PC-3 (cell line): ENCODE measurements around the gene SLC35F3.

Experiments used
- EZH2 ChIP-seq: fragments of 300-600 bp; sonication (generic); IDR thresholded peaks from one replicate; pipeline ENCODE4 v1.6.1; 2017; ENCODE audit warnings: antibody characterized with exemption, mild to moderate bottlenecking, low read length; ENCODE audit not compliant: unreplicated experiment
- TF ChIP-seq, protein P1 (sequence below): fragments of 300-600 bp; sonication (generic); conservative IDR thresholded peaks from 2 replicates; pipeline ENCODE4 v1.5.1; 2017; ENCODE audit warnings: antibody characterized with exemption, low read depth, mild to moderate bottlenecking, low read length

DNA sequence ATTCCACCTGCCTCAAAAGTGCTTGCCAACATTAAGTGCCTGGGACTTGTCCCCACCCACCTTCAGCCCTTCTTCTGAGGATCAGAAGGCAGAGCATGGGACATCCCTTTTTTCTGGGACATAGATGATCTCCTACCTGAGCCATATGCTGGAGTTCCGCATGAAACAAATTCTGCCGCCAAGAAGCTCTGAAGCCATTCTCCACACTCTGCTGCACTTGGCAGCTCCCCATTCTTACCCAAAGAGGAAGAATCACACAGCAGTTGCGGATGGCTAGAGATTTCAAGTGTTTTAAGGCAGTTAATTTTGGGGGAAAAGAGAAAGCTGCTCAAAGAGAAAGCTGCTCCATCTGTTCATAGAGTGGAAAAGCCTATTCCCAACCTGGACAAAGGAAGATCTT is 271.5 kb downstream of the SLC35F3 start:
- TF ChIP-seq, protein P1, sequence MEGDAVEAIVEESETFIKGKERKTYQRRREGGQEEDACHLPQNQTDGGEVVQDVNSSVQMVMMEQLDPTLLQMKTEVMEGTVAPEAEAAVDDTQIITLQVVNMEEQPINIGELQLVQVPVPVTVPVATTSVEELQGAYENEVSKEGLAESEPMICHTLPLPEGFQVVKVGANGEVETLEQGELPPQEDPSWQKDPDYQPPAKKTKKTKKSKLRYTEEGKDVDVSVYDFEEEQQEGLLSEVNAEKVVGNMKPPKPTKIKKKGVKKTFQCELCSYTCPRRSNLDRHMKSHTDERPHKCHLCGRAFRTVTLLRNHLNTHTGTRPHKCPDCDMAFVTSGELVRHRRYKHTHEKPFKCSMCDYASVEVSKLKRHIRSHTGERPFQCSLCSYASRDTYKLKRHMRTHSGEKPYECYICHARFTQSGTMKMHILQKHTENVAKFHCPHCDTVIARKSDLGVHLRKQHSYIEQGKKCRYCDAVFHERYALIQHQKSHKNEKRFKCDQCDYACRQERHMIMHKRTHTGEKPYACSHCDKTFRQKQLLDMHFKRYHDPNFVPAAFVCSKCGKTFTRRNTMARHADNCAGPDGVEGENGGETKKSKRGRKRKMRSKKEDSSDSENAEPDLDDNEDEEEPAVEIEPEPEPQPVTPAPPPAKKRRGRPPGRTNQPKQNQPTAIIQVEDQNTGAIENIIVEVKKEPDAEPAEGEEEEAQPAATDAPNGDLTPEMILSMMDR = no peak
- TF ChIP-seq EZH2 = no peak
